OCI-LY3 (cell line): ENCODE measurements around the gene TBC1D16.

Experiments
- CTCF ChIP-seq: fragments of 200-600, 300-600 bp; sonication (generic); IDR thresholded peaks from 2 replicates; pipeline ENCODE4 v1.5.1; 2014; ENCODE audit warnings: antibody characterized with exemption, low read length, low read depth
- EZH2phosphoT487 ChIP-seq: fragments of 200-600 bp; shearing (Covaris generic); IDR thresholded peaks from 2 replicates; pipeline ENCODE4 v1.6.1; 2018; ENCODE audit warnings: antibody characterized with exemption, mixed run types, low read depth

- no peak for TF ChIP-seq CTCF
- TF ChIP-seq EZH2phosphoT487 = no peak
Measured at GRCh38 chr17:79951361-79952264, 84.1 kb downstream of the TBC1D16 start.
